LNCaP clone FGC (cell line): ENCODE data around the gene TMEM62.

Source experiments
- DNase-seq: peaks from one replicate; pipeline ENCODE4 v3.0.0-alpha.2; 2011; ENCODE audit warnings: low read depth
- H3K4me3 ChIP-seq: 2 replicates; pipeline ENCODE4 v1.5.1; 2011; ENCODE audit warnings: mild to moderate bottlenecking, low read depth, low read length, control low read depth
- TF ChIP-seq, protein P1 (sequence below): IDR thresholded peaks from 2 replicates; pipeline ENCODE4 v1.5.1; 2012; ENCODE audit warnings: mild to moderate bottlenecking; ENCODE audit not compliant: control insufficient read depth, insufficient read depth; ENCODE audit errors: extremely low read depth

TMEM62 gene

DNA sequence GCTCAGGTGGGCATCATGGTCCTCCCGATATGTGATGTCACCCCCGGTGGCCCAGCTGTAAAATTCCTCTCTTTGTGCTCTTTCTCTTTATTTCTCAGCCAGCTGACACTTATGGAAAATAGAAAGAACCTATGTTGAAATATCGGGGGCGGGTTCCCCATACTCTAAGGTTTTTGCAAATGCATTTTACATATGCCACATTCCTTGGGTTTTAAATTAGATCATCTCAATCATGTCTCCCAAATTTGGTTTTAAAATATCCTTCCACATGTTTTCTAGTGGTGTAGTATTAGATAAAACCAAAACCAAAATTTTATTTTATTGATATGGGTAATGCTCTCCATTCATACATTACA lies 4.4 kb upstream of the TMEM62 start:
- TF ChIP-seq, protein P1, sequence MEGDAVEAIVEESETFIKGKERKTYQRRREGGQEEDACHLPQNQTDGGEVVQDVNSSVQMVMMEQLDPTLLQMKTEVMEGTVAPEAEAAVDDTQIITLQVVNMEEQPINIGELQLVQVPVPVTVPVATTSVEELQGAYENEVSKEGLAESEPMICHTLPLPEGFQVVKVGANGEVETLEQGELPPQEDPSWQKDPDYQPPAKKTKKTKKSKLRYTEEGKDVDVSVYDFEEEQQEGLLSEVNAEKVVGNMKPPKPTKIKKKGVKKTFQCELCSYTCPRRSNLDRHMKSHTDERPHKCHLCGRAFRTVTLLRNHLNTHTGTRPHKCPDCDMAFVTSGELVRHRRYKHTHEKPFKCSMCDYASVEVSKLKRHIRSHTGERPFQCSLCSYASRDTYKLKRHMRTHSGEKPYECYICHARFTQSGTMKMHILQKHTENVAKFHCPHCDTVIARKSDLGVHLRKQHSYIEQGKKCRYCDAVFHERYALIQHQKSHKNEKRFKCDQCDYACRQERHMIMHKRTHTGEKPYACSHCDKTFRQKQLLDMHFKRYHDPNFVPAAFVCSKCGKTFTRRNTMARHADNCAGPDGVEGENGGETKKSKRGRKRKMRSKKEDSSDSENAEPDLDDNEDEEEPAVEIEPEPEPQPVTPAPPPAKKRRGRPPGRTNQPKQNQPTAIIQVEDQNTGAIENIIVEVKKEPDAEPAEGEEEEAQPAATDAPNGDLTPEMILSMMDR = no peak
- no peak for DNase-seq
- no peak overlapping the region for H3K4me3 ChIP-seq

DNA sequence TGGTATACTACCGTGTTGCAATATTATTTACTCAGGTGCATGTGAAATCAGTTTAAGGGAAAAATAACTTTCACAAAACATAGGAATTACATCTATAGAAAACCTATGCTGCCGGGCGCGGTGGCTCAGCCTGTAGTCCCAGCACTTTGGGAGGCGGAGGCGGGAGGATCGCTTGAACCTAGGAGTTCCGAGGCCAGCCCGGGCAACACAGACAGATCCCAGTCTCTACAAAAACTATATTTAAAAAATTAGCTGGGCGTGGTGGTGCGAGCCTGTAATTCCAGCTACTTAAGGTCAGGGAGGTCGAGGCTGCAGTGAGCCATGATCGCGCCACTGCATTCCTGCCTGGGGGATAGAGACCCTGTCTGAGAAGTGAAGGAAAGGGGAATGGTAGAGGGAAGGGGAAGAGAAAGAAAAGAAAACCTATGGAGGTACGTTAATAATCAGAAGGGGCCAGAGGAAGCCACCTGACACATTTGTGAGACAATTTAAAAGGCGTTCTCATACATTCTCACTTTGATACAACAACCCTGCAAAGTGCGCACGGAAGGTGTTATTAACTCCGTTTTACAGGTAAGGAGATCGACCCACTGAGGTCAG lies 456 bp upstream of the TMEM62 start:
- TF ChIP-seq, protein P1 = no peak
- DNase-seq = no peak
- H3K4me3 ChIP-seq = peak overlapping the region; percentile 66

- TF ChIP-seq, protein P1 = no peak
- peak overlapping the region; percentile 66 for H3K4me3 ChIP-seq
- DNase-seq = no peak
These were observed 810 bp downstream of the TMEM62 start for GRCh38 chr15:43134157-43134635.

- TF ChIP-seq, protein P1 = no peak
- H3K4me3 ChIP-seq = no peak overlapping the region
- DNase-seq = peak; percentile 63
These were observed 2.0 kb downstream of the TMEM62 start for GRCh38 chr15:43135351-43135750.

GRCh38 chr15:43143203-43143941 lies 10.0 kb downstream of the TMEM62 start:
- no peak overlapping the region for H3K4me3 ChIP-seq
- no peak for DNase-seq
- TF ChIP-seq, protein P1 = no peak

GRCh38 chr15:43144512-43144911 lies 11.1 kb downstream of the TMEM62 start:
- TF ChIP-seq, protein P1 = no peak
- no peak overlapping the region for H3K4me3 ChIP-seq
- DNase-seq = no peak
